Thymus (tissue), 11 donors: ENCODE results near the gene SLC30A9. TPM values are rescaled to one million over a fixed set of nuclear protein-coding genes. Genes with fewer than 3 reads are reported as not detected.

Experiments used
- DNase-seq, 9 donors: peaks; one replicate each; pipeline ENCODE4 v3.0.0-alpha.2; 2013; ENCODE audit warnings: low spot score in 9 of 9, low read depth in 6 of 9, missing footprints in 1 of 9
- H3K27ac ChIP-seq, 2 donors: one replicate each; pipeline ENCODE4 v1.5.1; 2013; ENCODE audit warnings: control low read depth in 1 of 2, low read depth in 1 of 2, low read length in 1 of 2, mild to moderate bottlenecking in 1 of 2, moderate library complexity in 1 of 2
- H3K27me3 ChIP-seq, 2 donors: one replicate each; pipeline ENCODE4 v1.5.1; 2013; ENCODE audit warnings: low read length in 1 of 2; ENCODE audit not compliant: control insufficient read depth in 2 of 2, insufficient read depth in 1 of 2
- H3K36me3 ChIP-seq, 2 donors: one replicate each; pipeline ENCODE4 v1.5.1; 2013; ENCODE audit warnings: low read length in 1 of 2, mild to moderate bottlenecking in 1 of 2, moderate library complexity in 1 of 2; ENCODE audit not compliant: control insufficient read depth in 2 of 2, insufficient read depth in 2 of 2
- H3K4me1 ChIP-seq, 2 donors: one replicate each; pipeline ENCODE4 v1.5.1; 2013; ENCODE audit warnings: low read length in 2 of 2; ENCODE audit not compliant: control insufficient read depth in 2 of 2, insufficient read depth in 2 of 2
- H3K4me3 ChIP-seq, 2 donors: one replicate each; pipeline ENCODE4 v1.5.1; 2013; ENCODE audit warnings: low read length in 2 of 2, control low read depth in 1 of 2, mild to moderate bottlenecking in 1 of 2
- H3K9me3 ChIP-seq, 2 donors: one replicate each; pipeline ENCODE4 v1.5.1; 2013; ENCODE audit warnings: low read length in 1 of 2, mild to moderate bottlenecking in 1 of 2; ENCODE audit not compliant: control insufficient read depth in 2 of 2, insufficient read depth in 1 of 2
- WGBS: extraction: QIAGEN DNeasy Blood & Tissue Kit; methylation state at CpG from one replicate; pipeline ENCODE4 v1.1.7; 2013; 5-methylcytosine and 5-hydroxymethylcytosine counted together
- polyA plus RNA-seq: library from polyadenylated mRNA; stranded (reverse); fragments of 200-250 nt; gene quantifications from one replicate; pipeline ENCODE4 v1.2.3, GENCODE V29; 2013
- total RNA-seq: library from RNA; stranded (reverse); fragments of 120-200 nt; gene quantifications from one replicate; pipeline ENCODE4 v1.2.4, GENCODE V29; 2013
- donor health status: healthy.

The SLC30A9 gene
- total and polyA plus RNA-seq, 2 donors: 17.1 to 47.6 TPM

- H3K4me1 ChIP-seq: no peaks in the 10 kb centered on the region
- H3K27ac ChIP-seq: no peak overlapping the region
- no peaks in the 10 kb centered on the region for H3K36me3 ChIP-seq
- no peak overlapping the region for H3K4me3 ChIP-seq
- DNase-seq: no peak
- no peaks in the 10 kb centered on the region for H3K27me3 ChIP-seq
- WGBS: 97% methylated on average over 3 of the region's 3 CpGs
- H3K9me3 ChIP-seq: no peaks in the 10 kb centered on the region
Observed at GRCh38 chr4:42136371-42136770, 146.0 kb downstream of the SLC30A9 start.

Other genes starting within 250 kb of the SLC30A9 start
- not detected for gene PHOX2B, start 241.8 kb upstream of the SLC30A9 start, total RNA-seq
- 0.11 TPM for gene PHOX2B, start 241.8 kb upstream of the SLC30A9 start, polyA plus RNA-seq
- gene TMEM33, start 55.1 kb upstream of the SLC30A9 start, total RNA-seq: 23.8 TPM
- gene TMEM33, start 55.1 kb upstream of the SLC30A9 start, polyA plus RNA-seq: 13.7 TPM
- 0.09 TPM for gene DCAF4L1, start 8.8 kb upstream of the SLC30A9 start, total RNA-seq
- gene DCAF4L1, start 8.8 kb upstream of the SLC30A9 start, polyA plus RNA-seq: 0.32 TPM
- gene BEND4, start 162.1 kb downstream of the SLC30A9 start, total RNA-seq: 1.6 TPM
- 0.23 TPM for gene BEND4, start 162.1 kb downstream of the SLC30A9 start, polyA plus RNA-seq